GM12874 (cell line): ENCODE measurements around the gene CCDC141.

Experiments
- TF ChIP-seq, protein P1 (sequence below): IDR thresholded peaks from 2 replicates; pipeline ENCODE4 v1.5.1; 2011; ENCODE audit warnings: low read depth, mild to moderate bottlenecking, control low read depth, low read length, moderate library complexity; ENCODE audit not compliant: insufficient read depth

CCDC141 gene

DNA sequence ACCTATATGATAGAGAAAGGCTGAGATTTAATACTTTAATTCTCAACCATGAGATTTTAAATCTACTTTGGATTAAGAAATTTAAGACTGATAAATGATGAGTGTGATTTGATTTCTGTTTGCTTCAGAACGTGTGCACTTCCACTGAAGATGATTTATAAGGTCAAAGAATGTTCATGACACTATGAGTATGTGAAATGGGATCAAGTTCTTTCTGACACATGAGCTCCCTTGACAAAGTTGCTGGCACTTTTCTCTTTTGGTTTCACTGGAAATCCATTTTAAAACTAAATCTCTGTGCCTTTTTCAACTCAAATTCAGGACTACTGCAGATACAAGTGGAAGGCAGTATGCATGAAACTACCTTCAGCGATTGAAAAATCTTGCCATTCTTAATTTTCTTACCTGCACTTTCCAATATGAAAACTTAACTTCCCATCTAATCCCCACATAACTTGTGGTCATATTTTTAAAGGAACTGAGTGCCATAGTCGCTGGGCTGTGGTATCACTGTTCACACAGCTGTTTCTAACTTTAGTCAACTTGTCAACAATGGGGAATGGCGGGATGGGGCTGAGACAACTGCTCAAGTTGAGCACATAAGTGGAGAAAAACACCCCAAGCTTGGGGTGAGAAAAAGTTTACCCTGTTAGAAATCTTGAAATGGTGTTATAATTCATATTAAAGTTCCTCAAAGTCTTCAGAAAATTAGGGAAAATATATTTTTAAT, 190.9 kb downstream of the CCDC141 start:
- TF ChIP-seq, protein P1, sequence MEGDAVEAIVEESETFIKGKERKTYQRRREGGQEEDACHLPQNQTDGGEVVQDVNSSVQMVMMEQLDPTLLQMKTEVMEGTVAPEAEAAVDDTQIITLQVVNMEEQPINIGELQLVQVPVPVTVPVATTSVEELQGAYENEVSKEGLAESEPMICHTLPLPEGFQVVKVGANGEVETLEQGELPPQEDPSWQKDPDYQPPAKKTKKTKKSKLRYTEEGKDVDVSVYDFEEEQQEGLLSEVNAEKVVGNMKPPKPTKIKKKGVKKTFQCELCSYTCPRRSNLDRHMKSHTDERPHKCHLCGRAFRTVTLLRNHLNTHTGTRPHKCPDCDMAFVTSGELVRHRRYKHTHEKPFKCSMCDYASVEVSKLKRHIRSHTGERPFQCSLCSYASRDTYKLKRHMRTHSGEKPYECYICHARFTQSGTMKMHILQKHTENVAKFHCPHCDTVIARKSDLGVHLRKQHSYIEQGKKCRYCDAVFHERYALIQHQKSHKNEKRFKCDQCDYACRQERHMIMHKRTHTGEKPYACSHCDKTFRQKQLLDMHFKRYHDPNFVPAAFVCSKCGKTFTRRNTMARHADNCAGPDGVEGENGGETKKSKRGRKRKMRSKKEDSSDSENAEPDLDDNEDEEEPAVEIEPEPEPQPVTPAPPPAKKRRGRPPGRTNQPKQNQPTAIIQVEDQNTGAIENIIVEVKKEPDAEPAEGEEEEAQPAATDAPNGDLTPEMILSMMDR = no peak

DNA sequence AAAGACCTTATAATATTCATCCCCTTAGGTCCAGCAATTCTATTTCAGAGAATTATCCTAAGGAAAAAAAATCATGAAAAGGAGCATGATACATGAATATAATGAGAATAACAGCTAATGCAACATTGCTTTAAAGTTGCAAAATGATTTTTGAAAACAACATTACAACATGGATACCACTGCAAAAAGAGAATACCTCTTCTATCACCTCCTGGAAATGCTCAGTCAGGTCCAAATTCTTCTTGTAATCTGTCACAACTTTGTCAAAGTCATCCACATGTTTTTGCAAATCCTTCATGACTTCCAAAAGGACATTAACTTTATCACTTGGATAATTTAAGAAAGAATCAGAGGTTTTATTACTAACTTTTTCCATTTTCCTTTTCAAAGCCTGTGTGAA, 194.8 kb downstream of the CCDC141 start:
- TF ChIP-seq, protein P1 = no peak

DNA sequence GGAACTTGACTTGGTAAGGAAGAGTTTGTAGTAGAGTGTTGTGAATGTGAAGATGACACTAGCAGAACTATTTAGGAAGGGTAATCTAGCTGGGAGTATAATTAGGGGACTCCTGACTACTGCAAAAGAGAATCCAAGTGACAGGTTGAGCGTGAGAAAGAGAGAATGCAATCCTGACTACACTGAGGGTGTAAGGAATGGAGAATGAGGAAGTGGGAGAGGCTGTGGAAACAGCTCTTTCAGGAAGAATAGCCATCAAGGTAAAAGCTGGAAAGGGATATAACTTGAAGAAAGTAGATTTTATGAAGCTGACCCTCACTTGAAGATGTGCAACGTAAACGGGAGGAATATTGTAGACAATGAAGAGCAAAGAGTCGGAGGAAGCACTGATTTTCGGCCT, 201.6 kb downstream of the CCDC141 start:
- TF ChIP-seq, protein P1 = no peak

DNA sequence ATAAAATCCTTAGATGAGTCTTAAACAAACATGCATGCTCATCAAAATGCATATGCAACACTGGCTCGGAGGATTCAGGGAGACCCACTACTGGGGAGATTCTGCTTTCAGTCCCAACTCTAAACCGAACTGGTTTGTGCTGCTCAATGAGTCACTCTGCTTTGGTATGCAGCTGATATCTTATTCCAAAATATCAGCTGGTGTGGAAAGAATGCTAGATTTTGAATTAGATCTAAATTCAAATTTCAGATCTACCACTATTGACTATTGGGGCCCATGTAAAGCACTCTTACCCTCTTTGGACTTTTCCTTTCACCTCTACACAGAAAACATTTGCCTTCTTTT, 203.5 kb downstream of the CCDC141 start:
- TF ChIP-seq, protein P1 = no peak

DNA sequence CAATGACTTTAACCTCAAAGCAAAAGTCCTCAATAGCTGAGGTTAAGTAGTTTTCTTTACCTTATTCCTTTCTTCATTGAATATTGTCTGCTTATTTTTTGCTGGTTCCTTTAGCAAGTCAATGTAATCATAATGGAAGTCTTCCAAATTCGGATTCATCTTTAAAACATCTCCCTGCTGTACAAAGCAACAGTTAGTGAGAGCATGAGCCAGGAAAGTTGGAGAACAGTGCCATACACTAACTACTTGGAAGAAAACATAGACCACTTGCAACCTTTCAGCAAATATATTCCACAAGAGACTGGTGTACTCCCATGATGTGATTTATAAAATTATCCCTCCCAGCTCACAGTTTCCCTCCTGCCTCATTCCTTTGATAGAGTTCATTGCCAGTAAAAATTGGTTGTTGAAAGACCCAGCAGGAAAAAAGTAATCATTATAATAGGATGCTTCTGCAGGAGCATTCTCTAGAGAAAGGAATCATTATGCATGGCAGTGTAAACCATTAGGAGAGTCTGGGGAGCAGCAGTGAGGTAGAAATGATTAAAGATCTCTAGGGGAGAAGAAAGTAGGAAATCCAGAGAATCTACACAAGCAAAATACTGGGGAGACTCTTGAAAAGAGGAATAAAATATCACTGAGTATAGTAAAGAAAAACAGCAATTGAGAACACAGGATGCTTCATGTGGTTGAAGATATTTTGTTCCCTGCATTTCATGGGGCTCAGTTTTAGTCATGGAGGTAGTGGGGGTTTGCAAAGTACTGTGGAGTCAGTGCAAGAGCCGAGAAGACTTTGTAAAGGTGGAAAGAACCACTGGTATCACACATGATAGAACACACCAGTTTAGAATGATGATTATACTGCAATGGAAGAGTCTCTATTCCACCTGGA, 204.1 kb downstream of the CCDC141 start:
- TF ChIP-seq, protein P1 = no peak

DNA sequence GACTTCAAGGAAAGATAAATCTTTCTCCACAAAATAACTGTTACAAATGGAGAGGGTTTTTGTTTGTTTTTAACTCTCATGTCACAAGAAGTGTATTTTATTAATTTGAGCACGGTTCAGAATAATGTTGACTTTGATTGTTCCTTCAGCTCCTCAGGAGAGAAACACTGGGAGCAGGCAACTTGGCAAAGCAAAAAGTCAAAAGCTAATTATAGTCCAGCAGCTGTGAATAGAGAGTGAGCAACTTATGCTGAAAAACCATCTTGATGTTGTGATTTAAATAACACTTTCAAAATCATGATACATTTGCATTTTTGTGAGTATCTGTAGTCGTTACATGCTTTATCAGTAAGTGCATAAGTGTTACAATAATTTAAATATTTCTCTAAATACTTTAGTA, 205.2 kb downstream of the CCDC141 start:
- TF ChIP-seq, protein P1 = no peak

DNA sequence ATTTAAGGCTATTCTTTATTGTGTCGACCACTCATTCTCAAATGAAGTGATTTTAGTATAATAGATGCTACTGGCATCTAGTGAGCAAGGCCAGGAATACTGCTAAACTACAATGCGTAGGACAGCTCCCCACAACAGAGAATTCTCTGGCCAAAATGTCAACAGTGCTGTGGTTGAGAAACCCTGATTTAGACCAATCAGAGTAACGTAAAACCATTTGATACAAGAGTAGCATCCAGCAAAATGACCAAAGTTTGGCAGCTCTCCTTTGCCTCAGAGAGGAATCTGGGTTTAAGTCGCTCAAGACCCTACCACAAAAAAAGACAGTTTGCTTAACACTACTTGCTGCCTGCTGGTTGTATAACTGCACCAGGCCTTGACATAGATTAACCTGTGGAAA, 205.7 kb downstream of the CCDC141 start:
- TF ChIP-seq, protein P1 = no peak
